Embryonic facial prominence (tissue), 1 donor: ENCODE results near the gene TCEA3.

Source experiments
- DNase-seq: peaks from one replicate; pipeline ENCODE4 v3.0.0-alpha.2; 2016; ENCODE audit errors: extremely low spot score

Gene TCEA3

GRCh38 chr1:23424293-23425192 is at the start of gene TCEA3:
TSS of gene TCEA3 (minus strand) at chr1:23424748. CDS start at chr1:23424633, 115 bp downstream.
- DNase-seq: no peak

- DNase-seq: no peak
Measured at GRCh38 chr1:23473037-23473800, 48.7 kb upstream of the TCEA3 start.

DNA sequence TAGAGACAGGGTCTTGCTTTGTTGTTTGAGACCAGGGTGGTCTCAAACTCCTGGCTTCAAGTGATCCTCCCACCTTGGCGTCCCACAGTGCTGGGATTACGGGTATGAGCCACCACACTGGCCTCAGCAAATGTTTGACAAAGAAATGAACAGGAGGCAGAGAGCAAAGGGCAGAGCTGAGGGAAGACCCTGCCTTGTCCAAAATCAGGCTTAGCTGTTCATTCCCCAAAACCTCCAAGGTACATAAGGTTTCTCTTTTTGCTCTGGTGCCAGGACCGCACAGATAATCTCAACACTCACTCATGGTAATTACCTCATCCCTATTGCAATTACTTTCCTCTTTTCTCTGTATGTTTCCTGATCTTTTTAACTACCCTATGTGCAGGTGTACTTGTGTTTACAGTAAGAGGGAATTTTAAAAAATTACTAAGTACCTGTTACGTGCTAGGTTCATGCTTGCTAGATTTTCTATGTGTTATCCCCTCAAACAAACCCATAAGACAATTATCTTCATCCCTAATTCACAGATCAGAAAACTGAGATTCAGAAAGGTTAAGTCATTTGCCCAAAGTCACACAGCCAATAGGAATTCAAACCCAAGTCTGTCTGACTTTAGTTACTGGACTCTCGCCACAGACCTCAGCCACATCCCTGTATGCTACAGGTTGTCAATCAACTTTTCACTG is 47.9 kb upstream of the TCEA3 start:
- no peak for DNase-seq

DNA sequence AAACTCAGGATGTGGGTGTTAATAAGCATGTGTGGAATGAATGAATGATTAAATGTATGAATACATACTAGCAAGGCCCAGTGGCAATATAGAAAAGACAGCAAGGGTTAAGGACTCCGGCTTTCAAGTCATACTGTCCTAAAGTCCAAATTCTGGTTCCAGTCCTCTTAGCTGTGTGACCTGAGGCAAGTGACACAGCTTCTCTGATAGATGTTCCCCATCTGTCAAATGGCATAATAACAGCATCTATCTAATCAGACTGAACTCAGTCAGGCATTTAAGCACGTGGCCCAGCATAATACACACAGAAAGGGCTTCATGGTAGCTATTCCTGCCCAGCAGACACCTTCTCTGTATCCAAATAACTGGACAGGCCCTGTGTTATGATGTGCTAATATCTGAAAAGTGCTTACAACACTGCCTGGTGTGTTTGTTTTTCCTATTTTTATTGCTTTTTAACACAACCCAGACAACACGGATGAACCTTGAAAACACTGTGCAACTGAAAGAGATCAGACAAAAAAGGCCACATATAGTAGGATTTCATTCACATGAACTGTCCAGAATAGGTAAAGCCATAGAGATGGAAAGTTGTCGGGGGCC is 47.0 kb upstream of the TCEA3 start:
- no peak for DNase-seq

GRCh38 chr1:23470282-23471070 is 45.9 kb upstream of the TCEA3 start:
- DNase-seq: no peak

DNA sequence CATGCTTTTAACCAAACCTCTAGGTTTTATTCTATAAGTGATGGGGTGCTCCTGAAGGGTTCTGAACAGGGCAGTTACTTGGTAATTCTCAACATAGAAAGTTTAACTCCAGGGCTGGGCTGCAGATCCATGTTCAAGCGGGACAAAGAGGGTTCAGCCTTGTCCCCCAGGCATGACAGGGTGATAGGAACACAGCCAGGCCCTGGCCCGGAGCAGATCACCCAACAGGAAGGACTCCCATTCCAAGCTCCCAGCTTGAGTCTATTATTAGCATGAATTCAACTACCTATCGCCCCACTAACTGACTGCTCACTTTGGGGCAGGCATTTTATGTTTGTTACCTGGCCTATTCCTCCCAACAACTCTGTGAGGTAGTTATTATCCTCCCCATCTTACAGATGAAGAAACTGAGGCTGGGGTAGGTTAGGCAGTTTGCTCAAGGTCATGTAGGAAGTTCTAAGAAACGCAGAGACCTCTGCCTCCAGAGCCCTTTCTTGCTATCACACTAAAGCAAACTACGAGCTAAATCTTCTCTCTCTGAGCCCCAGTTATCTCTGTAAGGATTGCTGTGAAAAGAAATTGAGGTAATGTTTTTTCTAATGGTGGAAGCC is 44.9 kb upstream of the TCEA3 start:
- DNase-seq: no peak

- DNase-seq: no peak
Measured at GRCh38 chr1:23466423-23466989, 42.0 kb upstream of the TCEA3 start.

- DNase-seq: no peak
Measured at GRCh38 chr1:23463286-23463685, 38.7 kb upstream of the TCEA3 start.

DNA sequence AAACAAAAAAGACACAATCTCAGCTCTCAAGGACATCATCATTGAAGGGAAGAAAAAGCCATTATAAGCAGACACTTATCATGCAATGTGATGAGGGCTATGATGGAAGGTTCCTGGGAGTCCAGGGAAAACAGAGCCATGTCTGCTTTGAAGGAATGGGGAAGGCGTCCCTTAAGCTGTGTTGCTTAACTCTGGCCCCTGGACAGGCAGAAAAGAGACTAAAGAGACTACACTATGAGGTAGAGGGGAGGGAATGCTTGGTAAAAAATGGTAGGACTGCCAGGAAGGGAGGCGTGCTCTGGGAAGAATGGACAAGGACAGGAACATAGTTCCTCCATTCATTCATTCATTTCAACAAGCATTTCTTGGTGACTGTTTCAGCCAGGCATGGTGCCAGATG is 38.2 kb upstream of the TCEA3 start:
- no peak for DNase-seq

DNA sequence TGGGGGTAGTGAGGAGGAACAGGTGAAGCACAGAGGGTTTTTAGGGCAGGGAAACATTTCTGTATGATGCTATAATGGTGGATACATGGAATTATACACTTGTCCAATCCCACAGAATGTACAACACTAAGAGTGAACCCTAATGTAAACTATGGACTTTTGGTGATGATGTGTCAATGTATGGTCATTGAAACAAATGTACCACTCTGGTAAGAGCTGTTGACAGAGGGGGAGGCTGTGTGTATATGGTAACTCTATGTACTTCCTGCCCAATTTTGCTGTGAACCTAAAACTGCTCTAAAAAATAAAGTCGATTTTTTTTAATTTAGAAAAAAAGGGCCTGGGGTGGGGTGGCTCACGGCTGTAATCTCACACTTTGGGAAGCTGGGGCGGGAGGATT is 36.5 kb upstream of the TCEA3 start:
- no peak for DNase-seq

- DNase-seq: no peak
Measured at GRCh38 chr1:23460519-23460918, 36.0 kb upstream of the TCEA3 start.

DNA sequence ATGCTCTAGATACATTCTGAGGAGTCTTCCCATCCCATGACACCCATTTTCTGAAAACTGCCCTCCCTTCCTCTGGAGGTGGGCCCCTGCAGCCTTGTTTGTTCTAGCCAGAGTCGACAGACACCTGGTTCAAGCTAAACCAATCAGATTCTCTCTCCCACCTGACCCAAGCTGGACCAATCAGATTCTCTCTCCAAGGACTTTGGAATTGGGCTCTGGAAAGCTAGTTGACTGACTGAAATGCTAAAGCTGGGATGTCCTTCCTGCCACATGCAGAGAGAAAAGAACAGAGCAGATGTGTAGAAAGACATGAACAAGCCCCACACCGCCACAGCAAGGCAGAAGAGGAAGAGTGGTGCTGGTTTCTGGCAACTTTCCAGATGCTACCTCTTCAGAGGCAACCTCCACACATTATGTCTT is 34.8 kb upstream of the TCEA3 start:
- DNase-seq: no peak

DNA sequence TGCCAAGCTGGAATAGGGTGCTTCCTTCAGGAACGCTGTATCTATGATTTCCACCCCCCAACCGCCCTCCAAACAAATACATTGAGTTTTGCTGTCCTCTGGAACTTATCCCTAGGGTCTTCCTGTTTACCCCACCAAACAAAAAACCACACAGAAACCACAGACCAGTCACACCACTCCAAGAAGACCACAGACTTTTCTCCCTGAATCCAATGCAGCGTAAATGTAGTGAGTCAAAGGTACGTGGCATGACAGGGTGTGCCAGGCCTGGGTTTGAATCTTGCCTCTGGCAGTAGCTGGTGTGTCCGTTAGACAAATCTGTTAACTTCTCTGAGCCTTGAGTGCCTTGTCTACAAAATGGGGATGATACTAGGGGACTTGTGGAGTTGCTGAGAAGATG is 31.7 kb upstream of the TCEA3 start:
- no peak for DNase-seq

GRCh38 chr1:23453455-23454000 is 29.0 kb upstream of the TCEA3 start:
- no peak for DNase-seq

DNA sequence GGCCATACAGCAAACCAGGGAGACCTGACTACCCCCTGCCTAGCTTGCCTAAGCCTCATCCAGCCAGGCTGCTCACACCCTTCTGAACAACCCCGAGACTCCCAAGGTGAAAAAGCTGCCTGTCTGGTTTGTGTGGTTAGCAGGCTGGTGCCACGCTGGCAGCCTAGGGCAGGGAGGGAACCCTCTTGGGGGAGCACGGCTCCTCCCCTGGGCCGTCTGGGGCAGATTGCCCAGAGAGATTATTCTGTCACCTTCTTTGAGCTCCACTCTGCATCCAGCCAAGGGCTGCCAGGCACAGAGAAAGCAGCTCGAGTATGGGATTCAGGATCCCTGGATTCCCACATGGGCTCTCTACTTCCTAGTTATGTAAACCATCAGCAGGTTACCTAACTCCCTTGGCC is 27.5 kb upstream of the TCEA3 start:
- DNase-seq: no peak

DNA sequence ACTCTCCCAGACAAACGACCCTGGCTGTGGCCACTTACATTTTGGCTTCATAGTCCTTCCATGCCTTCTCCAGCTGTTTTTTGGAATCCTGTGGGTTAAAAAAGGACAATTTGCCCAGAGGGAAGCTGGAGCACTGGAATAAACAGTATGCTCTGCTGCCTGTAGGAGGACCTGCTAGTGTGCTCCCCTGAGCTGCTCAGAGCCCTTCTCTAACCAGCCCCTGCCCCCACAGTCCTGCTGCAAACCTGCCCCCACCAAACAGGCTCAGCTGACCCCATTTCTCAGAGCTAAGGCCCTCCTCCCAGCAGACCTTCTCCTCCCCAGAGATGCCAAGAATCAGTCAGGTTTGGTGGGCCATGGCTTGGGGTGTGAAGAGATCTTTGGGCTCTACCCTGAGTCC is 26.9 kb upstream of the TCEA3 start:
- DNase-seq: no peak

DNA sequence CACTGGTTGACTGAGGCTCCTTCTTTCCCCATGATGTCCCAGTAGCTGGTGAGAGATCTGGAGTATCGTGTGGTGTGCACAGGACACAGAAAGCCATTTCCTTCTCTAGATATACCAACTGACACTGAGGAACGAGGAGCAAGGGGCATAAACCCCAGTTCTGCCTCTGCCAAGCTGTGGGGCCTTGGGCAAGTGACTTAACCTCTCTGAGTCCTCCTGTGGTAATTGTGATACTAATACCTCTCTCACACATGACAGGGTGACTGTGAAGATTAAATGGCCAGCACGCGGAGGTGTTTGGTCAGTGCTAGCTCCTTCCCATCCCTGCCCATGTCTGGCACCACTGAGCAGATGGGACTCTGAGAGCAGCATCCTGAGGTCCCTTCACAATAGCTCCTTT is 26.3 kb upstream of the TCEA3 start:
- no peak for DNase-seq

- no peak for DNase-seq
Measured at GRCh38 chr1:23449958-23450357, 25.4 kb upstream of the TCEA3 start.

DNA sequence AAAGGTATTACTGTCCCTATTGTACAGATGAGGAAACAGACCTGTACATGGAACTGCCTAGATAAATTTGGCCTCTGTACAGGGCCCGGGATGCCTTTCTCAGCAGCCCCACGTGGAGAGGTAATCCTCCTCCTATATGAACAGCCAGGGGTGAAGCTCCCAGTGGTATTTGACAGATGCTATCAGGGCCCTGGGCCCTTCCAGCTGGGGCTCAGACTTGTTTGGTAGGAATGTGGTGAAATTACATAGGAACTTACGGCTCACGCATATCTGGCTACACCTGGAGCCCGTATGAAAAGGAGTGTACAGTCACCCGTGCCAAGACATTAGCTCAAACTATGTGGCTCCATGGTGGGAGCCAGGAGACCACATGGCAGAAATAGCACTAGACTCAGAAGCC is 24.8 kb upstream of the TCEA3 start:
- no peak for DNase-seq

- DNase-seq: no peak
Measured at GRCh38 chr1:23448846-23449245, 24.3 kb upstream of the TCEA3 start.
